Esophagus squamous epithelium (tissue), 4 donors: ENCODE data around the gene PTPRG.

Experiments used
- CTCF ChIP-seq, 6 experiments: fragments of 450-650 bp in 4 of 6; fragments of 200-600 bp in 2 of 6; sonication (generic) in 2 of 6; IDR thresholded peaks; one replicate each; pipeline ENCODE4 v1.5.1; 2016 to 2019; ENCODE audit warnings: antibody characterized with exemption in 6 of 6, mild to moderate bottlenecking in 4 of 6, moderate library complexity in 4 of 6
- POLR2A ChIP-seq, 4 donors: fragments of 450-650 bp; IDR thresholded peaks; one replicate each; pipeline ENCODE4 v1.6.1; 2017; ENCODE audit warnings: antibody characterized with exemption in 4 of 4, mild to moderate bottlenecking in 4 of 4, moderate library complexity in 3 of 4

DNA sequence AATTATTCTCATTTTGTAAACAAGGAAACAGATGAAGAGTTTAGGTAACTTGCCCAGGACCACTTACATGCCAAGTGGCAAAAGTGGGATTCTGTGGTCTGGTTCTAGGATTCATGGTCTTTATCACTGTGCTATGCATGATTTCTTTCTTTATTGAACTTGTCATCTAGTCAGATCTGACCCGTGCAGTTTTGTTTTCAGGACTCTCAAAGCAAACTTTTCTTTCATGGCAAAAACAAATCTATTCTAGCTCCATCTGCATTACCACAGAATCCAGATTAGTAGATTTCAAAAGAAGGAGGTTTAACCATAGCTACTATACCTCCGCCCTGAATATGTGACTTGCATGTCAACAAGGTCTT, 404.4 kb downstream of the PTPRG start:
- TF ChIP-seq CTCF (IDR thresholded peaks at IDR 0.05), result no peak
- no peak for TF ChIP-seq POLR2A (IDR thresholded peaks at IDR 0.05)
